HepG2 (cell line): ENCODE results near the gene CTU1. TPM values are rescaled to one million over a fixed set of nuclear protein-coding genes. Genes with fewer than 3 reads are reported as not detected.

Experiments used
- ATAC-seq: fragments of 200-7000 bp; cut with Tn5 transposase; 3 replicates; pipeline ENCODE4 v1.9.1; 2020; ENCODE audit warnings: mild to moderate bottlenecking, moderate library complexity
- BruUV-seq: library from RNA; stranded (reverse); fragments of 400-500 nt; replicated peaks from 2 replicates; lab custom pipeline; 2021; lab: Mats Ljungman, UMichigan
- CTCF ChIA-PET: fragments of 300-600 bp; formaldehyde crosslinking; extraction: SDS; loops from one replicate; lab custom pipeline; 2021; ENCODE audit warnings: low total read pairs, inconsistent platforms, low intra/inter-chr PET ratio; lab: Yijun Ruan, JAX
- POLR2A ChIA-PET: fragments of 350-600 bp; sonication (Branson Sonifier 250); formaldehyde crosslinking; loops from one replicate; lab custom pipeline; 2020; ENCODE audit warnings: antibody characterized with exemption, inconsistent platforms; lab: Yijun Ruan, JAX
- DNase-seq: peaks from one replicate; pipeline ENCODE4 v3.0.0-alpha.2; 2015; ENCODE audit warnings: low spot score
- FAIRE-seq: peaks from 3 replicates; lab custom pipeline; 2011; peaks lifted over from hg19 to GRCh38; lab: Jason Lieb, UNC
- H2AFZ ChIP-seq: one replicate; pipeline ENCODE4 v1.6.1; 2011; ENCODE audit warnings: low read length, inconsistent platforms
- H3K27ac ChIP-seq: fragments of 300-600 bp; 3 replicates; pipeline ENCODE4 v1.8.0; 2011; ENCODE audit warnings: mixed run types, mild to moderate bottlenecking, mixed read lengths, low read length, inconsistent platforms; ENCODE audit not compliant: insufficient read depth; ENCODE audit errors: extremely low read length
- H3K27me3 ChIP-seq, 2 experiments: fragments of 200-600 bp in 1 of 2; 2 replicates in 1 of 2; 3 replicates in 1 of 2; pipeline versions ENCODE4 v1.6.0 to v1.8.0; 2011; ENCODE audit warnings: low read length in 2 of 2, mild to moderate bottlenecking in 2 of 2, moderate library complexity in 2 of 2, inconsistent platforms in 1 of 2; ENCODE audit not compliant: insufficient read depth in 2 of 2, control insufficient read depth in 1 of 2
- H3K36me3 ChIP-seq, 2 experiments: fragments of 200-600 bp in 1 of 2; replicated peaks in 1 of 2; 2 replicates in 1 of 2; 3 replicates in 1 of 2; pipeline versions ENCODE4 v1.5.1 to v1.8.0; 2011; ENCODE audit warnings: low read length in 2 of 2, inconsistent platforms in 1 of 2; ENCODE audit not compliant: insufficient read depth in 2 of 2, control insufficient read depth in 1 of 2
- H3K4me1 ChIP-seq: 2 replicates; pipeline ENCODE4 v1.5.1; 2012; ENCODE audit warnings: low read length, inconsistent platforms; ENCODE audit not compliant: insufficient read depth
- H3K4me2 ChIP-seq: 2 replicates; pipeline ENCODE4 v1.6.0; 2011; ENCODE audit warnings: low read depth, low read length, inconsistent platforms
- H3K4me3 ChIP-seq, 3 experiments: fragments of 200-600 bp in 1 of 3; sonication (generic), shearing (Covaris generic) in 1 of 3; replicated peaks in 1 of 3; 2 replicates each; pipeline ENCODE4 v1.5.1; 2011 to 2016; ENCODE audit warnings: low read length in 3 of 3, inconsistent platforms in 2 of 3, low read depth in 2 of 3, mild to moderate bottlenecking in 2 of 3, control low read depth in 1 of 3, mixed read lengths in 1 of 3; ENCODE audit not compliant: insufficient read depth in 1 of 3
- H3K79me2 ChIP-seq: one replicate; pipeline ENCODE4 v1.6.1; 2011; ENCODE audit warnings: low read length, inconsistent platforms; ENCODE audit not compliant: insufficient read depth
- H3K9ac ChIP-seq: 2 replicates; pipeline ENCODE4 v1.6.0; 2011; ENCODE audit warnings: mild to moderate bottlenecking, low read depth, low read length, inconsistent platforms; ENCODE audit not compliant: insufficient read depth
- H3K9me3 ChIP-seq: 2 replicates; pipeline ENCODE4 v1.5.1; 2012; ENCODE audit warnings: mild to moderate bottlenecking, low read length
- H4K20me1 ChIP-seq: 2 replicates; pipeline ENCODE4 v1.6.0; 2011; ENCODE audit warnings: inconsistent platforms, mild to moderate bottlenecking, low read length, moderate library complexity; ENCODE audit not compliant: insufficient read depth
- ARHGAP35 ChIP-seq: sonication (generic); formaldehyde crosslinking; IDR thresholded peaks from 2 replicates; pipeline ENCODE4 v1.9.0; 2022; ENCODE audit warnings: mild to moderate bottlenecking, inconsistent platforms, moderate library complexity, missing genetic modification reagents, borderline replicate concordance
- ARNT2 ChIP-seq: sonication (generic); formaldehyde crosslinking; IDR thresholded peaks from 2 replicates; pipeline ENCODE4 v1.8.0; 2022; ENCODE audit warnings: mild to moderate bottlenecking, low read depth, missing genetic modification reagents, moderate library complexity
- ATF7 ChIP-seq, 2 experiments: fragments of 450-650 bp in 1 of 2; sonication (generic) in 1 of 2; formaldehyde crosslinking in 1 of 2; IDR thresholded peaks; 2 replicates each; pipeline versions ENCODE4 v1.4.0 to v1.6.1; 2016 to 2020; ENCODE audit warnings: antibody characterized with exemption in 1 of 2, mild to moderate bottlenecking in 1 of 2, missing genetic modification reagents in 1 of 2
- CBFB ChIP-seq: sonication (generic); formaldehyde crosslinking; IDR thresholded peaks from 2 replicates; pipeline ENCODE4 v1.4.0; 2020; ENCODE audit warnings: missing genetic modification reagents
- POLR2A ChIP-seq, 2 experiments: IDR thresholded peaks; 2 replicates each; pipeline ENCODE4 v1.6.1; 2011; ENCODE audit warnings: low read depth in 2 of 2, low read length in 2 of 2, mild to moderate bottlenecking in 1 of 2, moderate library complexity in 1 of 2; ENCODE audit not compliant: insufficient read depth in 1 of 2
- RAD51 ChIP-seq: fragments of 450-650 bp; IDR thresholded peaks from 2 replicates; pipeline ENCODE4 v1.6.1; 2016; ENCODE audit warnings: borderline replicate concordance
- SP140L ChIP-seq: sonication (generic); formaldehyde crosslinking; IDR thresholded peaks from 2 replicates; pipeline ENCODE4 v1.4.0; 2020; ENCODE audit warnings: missing genetic modification reagents, borderline replicate concordance
- U2AF1 ChIP-seq: fragments of 200-400 bp; formaldehyde crosslinking; optimal IDR thresholded peaks from 2 replicates; pipeline ENCODE3; 2017; ENCODE audit warnings: mild to moderate bottlenecking, low read depth, low read length
- ZNF234 ChIP-seq: sonication (generic); formaldehyde crosslinking; conservative IDR thresholded peaks from 2 replicates; pipeline ENCODE4 v1.5.1; 2020; ENCODE audit warnings: mild to moderate bottlenecking, missing genetic modification reagents
- ZNF296 ChIP-seq: sonication (generic); formaldehyde crosslinking; conservative IDR thresholded peaks from 2 replicates; pipeline ENCODE4 v1.5.0; 2020; ENCODE audit warnings: mild to moderate bottlenecking, missing genetic modification reagents
- ZSCAN31 ChIP-seq: sonication (generic); formaldehyde crosslinking; IDR thresholded peaks from 2 replicates; pipeline ENCODE4 v1.5.0; 2020; ENCODE audit warnings: low read depth, mild to moderate bottlenecking, missing genetic modification reagents
- WGBS: methylation state at CpG from one replicate; pipeline ENCODE4 v1.1.6; 2017; ENCODE audit warnings: low lambda C conversion rate; 5-methylcytosine and 5-hydroxymethylcytosine counted together
- in situ Hi-C: cut with HindIII; loops from 2 replicates; pipeline ENCODE4 v1.10.0; 2017; ENCODE audit warnings: low pct_unique_long_range_greater_than_20kb; ENCODE audit not compliant: extremely low pct_ligation_motif_present
- intact Hi-C: fragments of 100-400 bp; cut with micrococcal nuclease; formaldehyde crosslinking; loops from one replicate; pipeline ENCODE4 v1.10.0; 2022; ENCODE audit not compliant: unreplicated experiment
- polyA plus RNA-seq, 8 experiments: library from polyadenylated mRNA; depleted of rRNA in 3 of 8; stranded (reverse) in 7 of 8; unstranded in 1 of 8; fragments of >200 nt; fragmentation: Illumina TruSeq in 4 of 8; extraction: Trizol in 4 of 8; gene quantifications; 2 replicates each; pipeline versions ENCODE4 v1.2.1 to v1.2.3, GENCODE V29; 2011 to 2016; ENCODE audit warnings: low read depth in 4 of 8, missing spikeins in 1 of 8, mixed read lengths in 1 of 8; ENCODE audit not compliant: insufficient read depth in 1 of 8
- total RNA-seq, 5 experiments: library from RNA; depleted of rRNA; stranded (reverse); fragments of >200 nt; fragmentation: Illumina TruSeq; extraction: Trizol; gene quantifications; 2 replicates each; pipeline ENCODE4 v1.2.3, GENCODE V29; 2016; ENCODE audit warnings: low read depth in 1 of 5
- TF ChIP-seq, protein P1 (sequence below): sonication (generic); formaldehyde crosslinking; IDR thresholded peaks from 2 replicates; pipeline ENCODE4 v1.4.0; 2020; ENCODE audit warnings: mild to moderate bottlenecking, missing genetic modification reagents
- TF ChIP-seq, protein P2 (sequence below): sonication (generic); formaldehyde crosslinking; IDR thresholded peaks from 2 replicates; pipeline ENCODE4 v1.4.0; 2020; ENCODE audit warnings: missing genetic modification reagents

The CTU1 gene
- total and polyA plus RNA-seq, 2 of the 13 experiments (the other 11 are each of a cell fraction or from before 2014, with no cell fraction given), result 1.9 to 2.9 TPM

DNA sequence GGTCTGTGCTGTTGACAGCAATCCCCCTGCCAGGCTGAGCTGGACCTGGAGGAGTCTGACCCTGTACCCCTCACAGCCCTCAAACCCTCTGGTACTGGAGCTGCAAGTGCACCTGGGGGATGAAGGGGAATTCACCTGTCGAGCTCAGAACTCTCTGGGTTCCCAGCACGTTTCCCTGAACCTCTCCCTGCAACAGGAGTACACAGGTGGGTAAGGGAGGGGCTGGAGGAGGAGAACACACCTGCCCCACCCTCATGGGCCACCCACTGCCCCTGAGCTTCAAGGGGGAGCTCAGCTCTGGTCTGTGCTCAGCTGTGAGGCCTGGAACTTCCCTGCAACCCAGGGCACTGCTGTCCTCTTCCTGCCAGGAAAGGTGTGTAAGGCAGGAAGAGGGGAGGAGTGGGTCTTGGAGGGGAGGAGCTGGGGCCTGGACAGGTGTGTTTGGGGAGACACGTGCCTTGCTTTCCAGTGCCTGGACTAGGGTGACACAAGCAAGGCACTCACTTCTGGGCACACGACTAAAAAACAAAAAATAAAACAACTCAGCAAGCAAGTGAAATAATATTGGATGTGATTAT lies 37.8 kb upstream of the CTU1 start:
- in situ Hi-C loops, result no loop called here
- intact Hi-C loops, result no loop called here
- Histone ChIP-seq H3K27me3 (peaks cover 3 to 35% of the 10 kb centered on the region in 2 experiments; a peak in 4 of 5 replicates), H3K36me3 (no peaks in the 10 kb centered on the region), H3K4me2 (no peak overlapping the region)
- no peak for DNase-seq
- TF ChIP-seq ZSCAN31 (CRISPR knock-in tag) (no peak), CBFB (no peak), ARNT2 (CRISPR knock-in tag) (no peak), ZNF234 (CRISPR knock-in tag) (no peak), ARHGAP35 (CRISPR knock-in tag) (no peak), POLR2A (IDR thresholded peaks at IDR 0.05; ENCODE audit: insufficient read depth in 1 of 2, low read depth in 2 of 2, low read length in 2 of 2) (no peak), RAD51 (no peak), SP140L (CRISPR knock-in tag) (no peak), ZNF296 (no peak), ATF7 (IDR thresholded peaks at IDR 0.05) (no peak), ATF7 (CRISPR knock-in tag; IDR thresholded peaks at IDR 0.05) (no peak), U2AF1 (no peak)
- TF ChIP-seq, protein P1, sequence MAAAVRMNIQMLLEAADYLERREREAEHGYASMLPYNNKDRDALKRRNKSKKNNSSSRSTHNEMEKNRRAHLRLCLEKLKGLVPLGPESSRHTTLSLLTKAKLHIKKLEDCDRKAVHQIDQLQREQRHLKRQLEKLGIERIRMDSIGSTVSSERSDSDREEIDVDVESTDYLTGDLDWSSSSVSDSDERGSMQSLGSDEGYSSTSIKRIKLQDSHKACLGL (CRISPR knock-in tag), result no peak
- TF ChIP-seq, protein P2, sequence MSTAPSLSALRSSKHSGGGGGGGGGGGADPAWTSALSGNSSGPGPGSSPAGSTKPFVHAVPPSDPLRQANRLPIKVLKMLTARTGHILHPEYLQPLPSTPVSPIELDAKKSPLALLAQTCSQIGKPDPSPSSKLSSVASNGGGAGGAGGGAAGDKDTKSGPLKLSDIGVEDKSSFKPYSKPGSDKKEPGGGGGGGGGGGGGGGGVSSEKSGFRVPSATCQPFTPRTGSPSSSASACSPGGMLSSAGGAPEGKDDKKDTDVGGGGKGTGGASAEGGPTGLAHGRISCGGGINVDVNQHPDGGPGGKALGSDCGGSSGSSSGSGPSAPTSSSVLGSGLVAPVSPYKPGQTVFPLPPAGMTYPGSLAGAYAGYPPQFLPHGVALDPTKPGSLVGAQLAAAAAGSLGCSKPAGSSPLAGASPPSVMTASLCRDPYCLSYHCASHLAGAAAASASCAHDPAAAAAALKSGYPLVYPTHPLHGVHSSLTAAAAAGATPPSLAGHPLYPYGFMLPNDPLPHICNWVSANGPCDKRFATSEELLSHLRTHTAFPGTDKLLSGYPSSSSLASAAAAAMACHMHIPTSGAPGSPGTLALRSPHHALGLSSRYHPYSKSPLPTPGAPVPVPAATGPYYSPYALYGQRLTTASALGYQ, result no peak
- TF ChIP-seq, all 625 proteins: peak for 0
- Histone ChIP-seq H4K20me1 (no peaks in the 10 kb centered on the region), H3K9ac (no peak overlapping the region), H3K4me1 (no peaks in the 10 kb centered on the region), H3K27ac (no peak overlapping the region), H3K79me2 (no peaks in the 10 kb centered on the region), H3K9me3 (no peaks in the 10 kb centered on the region), H3K4me3 (no peak overlapping the region), H2AFZ (no peak overlapping the region)
- no TSS peak for BruUV-seq
- ChIA-PET POLR2A (no interaction called here), CTCF (no interaction called here)
- ATAC-seq (no peak), FAIRE-seq (no peak)
- 0% methylated on average over 2 of the region's 4 CpGs for WGBS
